Memory B cell (primary cell): ENCODE data around the gene ST8SIA1.
"Not testable (repeated sequence)": the region's sequence is repeated elsewhere in the genome, so short reads cannot be mapped to it uniquely, and the experiment has no call there.

Experiments used
- ATAC-seq: fragments of 150-1000 bp; cut with Tn5 transposase; 2 replicates; pipeline ENCODE4 v1.10.0; 2021; ENCODE audit warnings: low read depth, mild to moderate bottlenecking, moderate library complexity
- DNase-seq, 2 donors: peaks; one replicate each; pipeline ENCODE4 v3.0.0; 2022; ENCODE audit warnings: low spot score in 2 of 2
- H3K27ac Mint-ChIP-seq: one replicate; pipeline ENCODE4 v1.8.0; 2022; ENCODE audit warnings: mild to moderate bottlenecking, moderate library complexity, mixed read lengths
- H3K27me3 Mint-ChIP-seq: one replicate; pipeline ENCODE4 v1.8.0; 2022; ENCODE audit warnings: mixed read lengths
- H3K36me3 Mint-ChIP-seq: one replicate; pipeline ENCODE4 v1.8.0; 2022; ENCODE audit warnings: mild to moderate bottlenecking, mixed read lengths
- H3K4me1 Mint-ChIP-seq: one replicate; pipeline ENCODE4 v1.8.0; 2022; ENCODE audit warnings: mixed read lengths
- H3K4me3 Mint-ChIP-seq: one replicate; pipeline ENCODE4 v1.8.0; 2022; ENCODE audit warnings: mild to moderate bottlenecking, moderate library complexity, mixed read lengths
- H3K9me3 Mint-ChIP-seq: one replicate; pipeline ENCODE4 v1.8.0; 2022; ENCODE audit warnings: mixed read lengths

The ST8SIA1 gene

DNA sequence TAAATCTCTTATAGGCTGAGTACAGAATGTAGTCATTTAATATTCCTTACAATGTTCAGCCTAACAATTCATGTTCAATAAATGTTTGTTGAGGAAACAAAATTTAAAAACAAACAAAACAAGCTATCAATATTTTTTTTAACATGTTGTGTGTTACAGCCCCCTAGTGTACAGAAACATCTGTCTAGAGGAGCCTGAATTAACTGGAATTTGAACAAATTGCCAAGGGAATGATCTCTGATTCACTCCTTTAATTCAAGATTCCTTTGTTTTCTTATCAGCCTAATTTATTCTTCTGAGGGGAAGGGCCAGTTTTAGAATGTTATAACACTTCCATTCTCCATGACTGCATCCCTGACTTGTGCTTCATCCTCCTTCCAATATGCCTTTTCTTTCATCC, 161.3 kb downstream of the ST8SIA1 start:
- H3K4me3 Mint-ChIP-seq: no peak overlapping the region
- H3K27me3 Mint-ChIP-seq: peaks cover 2% of the 10 kb centered on the region
- ATAC-seq: no peak
- no peak overlapping the region for H3K27ac Mint-ChIP-seq
- H3K9me3 Mint-ChIP-seq: no peaks in the 10 kb centered on the region
- no peaks in the 10 kb centered on the region for H3K4me1 Mint-ChIP-seq
- no peaks in the 10 kb centered on the region for H3K36me3 Mint-ChIP-seq
- DNase-seq: no peak

DNA sequence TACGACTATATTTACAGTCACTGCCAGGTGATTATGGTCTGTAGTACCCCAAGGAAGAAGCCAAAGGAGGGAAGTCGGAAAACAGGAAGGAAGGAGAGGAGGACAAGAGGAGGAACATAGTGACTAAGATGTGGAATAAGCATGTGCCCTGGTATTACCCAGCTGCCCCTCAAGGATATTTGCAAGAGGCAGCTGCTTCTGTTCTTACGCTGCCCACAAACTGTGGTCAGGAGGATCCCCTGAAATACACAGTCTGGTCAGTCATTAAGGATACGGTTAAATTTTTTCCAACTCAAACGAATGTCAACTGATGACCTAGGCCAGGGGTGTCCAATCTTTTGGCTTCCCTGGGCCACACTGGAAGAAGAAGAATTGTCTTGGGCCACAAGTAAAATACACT, 162.0 kb downstream of the ST8SIA1 start:
- H3K36me3 Mint-ChIP-seq: no peaks in the 10 kb centered on the region
- ATAC-seq: no peak

DNA sequence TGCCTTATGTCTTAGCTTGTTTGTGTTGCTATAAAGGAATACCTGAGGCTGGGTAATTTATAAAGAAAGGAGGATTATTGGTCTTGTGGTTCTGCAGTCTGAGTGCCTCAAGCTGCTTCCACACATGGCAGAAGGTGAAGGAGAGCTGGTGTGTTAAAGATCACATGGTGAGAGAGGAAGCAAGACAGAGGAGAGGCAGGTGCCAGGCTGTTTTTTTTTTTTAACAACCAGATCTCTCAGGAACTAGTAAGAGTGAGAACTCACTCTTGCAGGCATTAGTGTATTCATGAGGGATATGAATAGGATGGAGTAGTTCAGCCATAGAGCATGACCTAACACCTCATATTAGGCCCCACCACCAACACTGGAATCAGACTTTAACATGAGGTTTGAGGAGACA, 165.1 kb downstream of the ST8SIA1 start:
- Mint-ChIP-seq H3K27ac (no peak overlapping the region), H3K4me3 (no peak overlapping the region), H3K9me3 (no peaks in the 10 kb centered on the region), H3K4me1 (peaks cover 3% of the 10 kb centered on the region), H3K36me3 (no peaks in the 10 kb centered on the region), H3K27me3 (no peaks in the 10 kb centered on the region)
- DNase-seq (no peak), ATAC-seq (no peak)

More for the DNA sequence above, 162.0 kb downstream of the ST8SIA1 start:
- no peak overlapping the region for H3K4me3 Mint-ChIP-seq
- H3K9me3 Mint-ChIP-seq: no peaks in the 10 kb centered on the region
- no peak overlapping the region for H3K27ac Mint-ChIP-seq
- peaks cover 2% of the 10 kb centered on the region for H3K27me3 Mint-ChIP-seq
- no peak for DNase-seq
- H3K4me1 Mint-ChIP-seq: no peaks in the 10 kb centered on the region

DNA sequence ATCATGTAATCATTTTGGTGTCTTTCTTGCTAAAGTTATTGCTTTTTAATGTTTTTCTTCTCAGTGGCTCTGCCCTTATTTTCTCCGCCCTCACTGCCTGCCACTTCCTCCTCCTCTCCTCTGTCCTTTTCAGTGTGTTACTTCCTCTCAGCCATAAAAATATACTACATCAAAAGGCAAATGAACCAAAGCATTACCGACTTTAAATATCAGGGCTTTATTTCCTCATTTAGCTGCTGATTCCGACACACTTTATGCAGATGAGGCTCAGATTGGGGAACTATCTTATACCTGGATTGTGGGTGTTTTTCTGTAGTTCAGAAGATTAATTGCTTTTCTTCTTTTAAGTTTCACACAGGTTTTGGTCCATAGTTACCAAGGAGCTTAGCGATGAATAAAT, 170.4 kb downstream of the ST8SIA1 start:
- Mint-ChIP-seq H3K27me3 (no peaks in the 10 kb centered on the region), H3K4me3 (peak overlapping the region; percentile 46)

DNA sequence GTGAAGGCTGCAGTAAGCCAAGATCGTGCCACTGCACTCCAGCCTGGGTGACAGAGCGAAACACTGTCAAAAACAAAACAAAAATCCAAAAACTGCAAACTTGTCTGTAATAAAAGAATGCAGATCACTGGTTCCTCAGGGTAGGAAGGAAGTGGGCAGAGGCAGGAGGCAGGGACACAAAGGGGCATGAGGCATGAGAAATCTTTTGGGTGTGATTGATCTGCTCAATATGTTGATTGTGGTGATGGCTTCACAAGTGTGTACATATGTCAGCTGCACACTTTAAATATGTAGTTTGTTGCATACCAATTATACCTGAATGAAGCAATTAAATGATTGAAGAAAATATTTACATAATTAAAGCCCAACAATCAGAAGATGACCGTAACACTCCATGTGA, 170.9 kb downstream of the ST8SIA1 start:
- no peaks in the 10 kb centered on the region for H3K27me3 Mint-ChIP-seq
- ATAC-seq (no peak), DNase-seq (no peak)
- peak overlapping the region; percentile 36 for H3K27ac Mint-ChIP-seq
- H3K36me3 Mint-ChIP-seq: no peaks in the 10 kb centered on the region
- H3K4me3 Mint-ChIP-seq: no peak overlapping the region
- peaks cover 12% of the 10 kb centered on the region for H3K4me1 Mint-ChIP-seq
- H3K9me3 Mint-ChIP-seq: no peaks in the 10 kb centered on the region

More for the DNA sequence above, 170.4 kb downstream of the ST8SIA1 start:
- peak; percentile 90 for ATAC-seq
- peak overlapping the region; percentile 36 for H3K27ac Mint-ChIP-seq
- peak in 1 of 2 donors; percentile 21 for DNase-seq
- no peaks in the 10 kb centered on the region for H3K9me3 Mint-ChIP-seq
- no peaks in the 10 kb centered on the region for H3K36me3 Mint-ChIP-seq
- H3K4me1 Mint-ChIP-seq: peaks cover 12% of the 10 kb centered on the region

DNA sequence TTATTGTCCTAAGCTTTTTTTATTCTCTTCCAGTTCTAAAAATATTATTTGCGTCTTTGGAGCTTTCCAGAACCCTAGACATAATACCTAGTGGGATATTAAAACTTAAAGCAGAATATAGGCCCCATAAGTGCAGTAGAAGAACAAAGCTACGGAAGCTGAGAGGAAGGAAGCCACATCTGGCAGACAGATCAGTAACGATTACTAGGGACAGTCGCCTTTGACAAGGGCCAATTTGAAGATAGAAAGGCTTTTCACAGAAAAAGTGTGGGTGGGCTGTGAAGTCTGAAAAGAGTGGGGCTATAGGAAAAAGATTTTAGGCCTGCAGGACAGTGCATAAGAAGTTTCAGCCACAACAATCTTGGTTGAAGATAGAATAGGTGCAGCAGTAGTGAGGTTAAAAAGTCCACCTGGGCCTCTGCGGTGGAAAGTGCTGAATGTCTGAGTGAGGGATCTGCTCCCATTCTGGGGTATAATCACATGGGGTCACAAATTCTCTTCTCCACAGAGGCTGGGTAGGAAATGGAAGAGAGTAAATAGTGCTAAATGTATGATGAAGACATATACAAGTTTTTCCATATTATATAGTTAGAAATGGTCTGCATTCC, 174.0 kb downstream of the ST8SIA1 start:
- Mint-ChIP-seq H3K4me3 (no peak overlapping the region), H3K4me1 (peaks cover 12% of the 10 kb centered on the region), H3K27me3 (no peaks in the 10 kb centered on the region), H3K36me3 (no peaks in the 10 kb centered on the region), H3K27ac (peak overlapping the region; percentile 6), H3K9me3 (no peaks in the 10 kb centered on the region)
- DNase-seq (no peak), ATAC-seq (no peak)

DNA sequence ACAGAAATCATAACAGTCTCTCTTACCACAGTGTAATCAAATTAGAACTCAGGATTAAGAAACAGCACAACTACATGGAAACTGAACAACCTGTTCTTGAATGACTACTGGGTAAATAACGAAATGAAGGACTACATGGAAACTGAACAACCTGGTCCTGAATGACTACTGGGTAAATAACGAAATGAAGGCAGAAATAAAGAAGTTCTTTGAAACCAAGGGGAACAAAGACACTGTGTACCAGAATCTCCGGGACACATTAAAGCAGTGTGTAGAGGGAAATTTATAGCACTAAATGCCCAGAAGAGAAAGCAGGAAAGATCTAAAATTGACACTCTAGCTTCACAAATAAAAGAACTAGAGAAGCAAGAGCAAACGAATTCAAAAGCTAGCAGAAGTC, 185.2 kb downstream of the ST8SIA1 start:
- H3K4me1 Mint-ChIP-seq, H3K4me3 Mint-ChIP-seq, H3K9me3 Mint-ChIP-seq, ATAC-seq, H3K27ac Mint-ChIP-seq, H3K27me3 Mint-ChIP-seq, H3K36me3 Mint-ChIP-seq, DNase-seq: not testable (repeated sequence)

DNA sequence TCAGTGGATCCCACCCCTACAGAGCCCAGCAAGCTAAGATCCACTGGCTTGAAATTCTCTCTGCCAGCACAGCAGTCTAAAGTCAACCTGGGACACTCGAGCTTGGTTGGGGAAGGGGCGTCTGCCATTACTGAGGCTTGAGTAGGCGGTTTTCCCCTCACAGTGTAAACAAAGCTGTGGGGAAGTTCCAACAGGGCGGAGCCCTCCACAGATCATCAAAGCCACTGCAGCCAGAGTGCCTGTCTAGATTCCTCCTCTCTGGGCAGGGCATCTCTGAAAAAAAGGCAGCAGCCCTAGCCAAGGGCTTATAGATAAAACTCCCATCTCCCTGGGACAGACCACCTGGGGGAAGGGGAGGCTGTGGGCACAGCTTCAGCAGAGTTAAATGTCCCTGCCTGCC, 187.8 kb downstream of the ST8SIA1 start:
- H3K27ac Mint-ChIP-seq: peak overlapping the region; percentile 57
- H3K27me3 Mint-ChIP-seq, H3K9me3 Mint-ChIP-seq, H3K4me3 Mint-ChIP-seq, H3K36me3 Mint-ChIP-seq, H3K4me1 Mint-ChIP-seq: not testable (repeated sequence)
- ATAC-seq (peak; percentile 97), DNase-seq (peak in 1 of 2 donors; percentile 4)
